ENCODE data around the gene SNAPC4.
A peak's percentile ranks its signal among the peaks of the same experiment; 100 is the strongest.
"Not testable (repeated sequence)": the region's sequence is repeated elsewhere in the genome, so short reads cannot be mapped to it uniquely, and the experiment has no call there.

The SNAPC4 gene

DNA sequence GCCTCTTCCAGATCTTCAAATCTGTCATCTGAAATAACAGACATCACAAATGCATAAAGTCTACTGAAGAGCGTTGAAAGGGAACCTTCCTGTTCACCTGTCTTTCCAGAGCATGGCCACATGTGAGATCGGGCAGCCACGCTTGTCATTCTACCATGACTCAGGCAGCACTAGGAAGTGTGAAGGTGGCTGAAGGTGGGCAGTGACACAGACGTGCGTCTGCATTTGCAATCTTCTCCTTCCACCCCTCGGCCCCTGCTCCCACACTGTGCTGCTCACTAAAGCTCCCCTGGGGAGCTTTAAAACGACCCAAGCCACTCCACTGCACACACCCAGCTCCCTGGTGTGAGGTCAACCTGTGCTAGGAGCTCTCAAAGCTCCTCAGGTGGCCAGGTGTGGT lies 7.9 kb upstream of the SNAPC4 start:
- DNase-seq (ENCODE audit: low read depth in 2 of 2) = no peak

DNA sequence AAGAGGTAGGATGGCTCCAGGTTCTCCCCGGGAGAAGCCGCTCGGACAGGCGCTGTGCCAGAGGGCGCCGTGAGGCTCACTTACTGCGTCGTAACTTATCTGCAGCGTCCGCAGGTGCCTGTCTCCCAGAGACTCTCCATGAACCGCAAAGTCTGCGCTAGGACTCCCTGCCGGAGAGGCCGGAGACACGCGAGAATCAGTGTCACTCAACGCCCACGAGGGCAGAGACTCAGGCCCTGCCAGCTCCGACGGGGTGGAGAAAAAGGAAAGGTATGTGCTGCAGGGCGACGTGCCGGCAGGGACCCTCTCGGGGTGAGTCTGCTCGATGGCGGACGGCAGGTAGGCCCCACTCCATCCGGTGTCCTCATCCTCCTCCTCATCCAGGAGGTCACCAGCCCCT lies 7.1 kb upstream of the SNAPC4 start:
- DNase-seq (ENCODE audit: low read depth in 2 of 2) = not testable (repeated sequence)

DNA sequence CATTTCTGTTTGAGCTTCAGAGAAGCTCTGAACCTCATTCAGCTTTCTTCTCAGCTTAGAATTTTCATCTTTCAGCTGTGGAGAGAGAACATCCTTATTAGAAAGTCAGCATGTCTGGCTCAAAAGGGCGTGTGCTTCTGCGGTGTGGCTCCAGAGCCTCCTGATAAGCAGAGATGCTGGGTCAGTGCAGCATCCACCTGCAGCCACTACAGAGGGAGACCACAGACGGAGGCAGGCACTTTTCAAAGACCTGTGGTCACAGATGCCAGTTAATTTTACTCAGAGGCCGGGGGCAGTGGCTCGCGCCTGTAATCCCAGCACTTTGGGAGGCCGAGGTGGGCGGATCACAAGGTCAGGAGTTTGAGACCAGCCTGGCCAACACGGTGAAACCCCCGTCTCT lies 5.9 kb upstream of the SNAPC4 start:
- DNase-seq (ENCODE audit: low read depth in 2 of 2) = not testable (repeated sequence)

- DNase-seq (ENCODE audit: low read depth in 2 of 2) = no peak
Measured at GRCh38 chr9:136405481-136405880, 5.5 kb upstream of the SNAPC4 start.

GRCh38 chr9:136404801-136405136 lies 4.8 kb upstream of the SNAPC4 start:
- DNase-seq (ENCODE audit: low read depth in 2 of 2) = no peak

DNA sequence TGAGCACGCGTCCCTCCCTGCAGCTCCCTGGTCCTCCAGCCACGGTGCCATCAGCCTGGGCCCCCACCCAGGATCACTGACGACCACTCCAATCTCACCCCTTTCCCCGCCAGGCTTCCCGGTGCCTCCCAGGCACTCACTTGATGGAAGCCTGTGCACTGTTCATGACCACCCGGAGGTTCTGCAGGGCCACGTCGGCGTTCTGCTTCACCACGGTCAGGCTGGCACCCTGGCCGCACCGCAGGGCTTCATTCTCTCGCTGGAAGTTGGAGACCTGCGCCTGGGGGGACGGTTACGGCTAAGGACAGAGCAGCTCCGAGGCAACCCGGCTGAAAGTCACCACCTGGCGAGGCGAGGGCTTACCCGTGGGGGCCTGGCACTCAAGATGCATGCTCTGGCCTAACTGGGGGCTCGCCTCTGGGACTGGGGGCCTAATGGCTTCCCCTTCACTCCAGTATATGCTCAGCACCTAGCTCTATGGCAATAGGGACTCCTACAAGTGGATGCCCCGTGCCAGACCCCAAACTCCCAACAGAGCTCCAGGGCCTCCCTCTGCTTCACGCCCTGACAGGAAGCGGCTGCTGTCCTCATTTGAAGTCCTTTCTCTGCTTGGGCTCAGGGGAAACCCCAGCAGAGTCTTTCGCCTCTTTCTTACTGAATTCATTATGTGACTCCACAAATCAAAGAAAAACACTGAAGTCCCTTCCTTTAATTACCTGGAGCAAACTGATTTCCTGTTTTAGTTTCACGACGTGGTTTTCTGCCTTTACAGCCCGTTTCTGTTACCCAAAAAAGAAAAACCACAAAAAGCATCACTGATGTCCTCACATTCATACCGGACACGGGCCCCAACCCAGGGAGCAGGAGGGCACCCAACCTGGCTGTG lies 4.2 kb upstream of the SNAPC4 start:
- peak in 1 of 2 donors; percentile 42 for DNase-seq (ENCODE audit: low read depth in 2 of 2)

GRCh38 chr9:136403538-136403914 lies 3.6 kb upstream of the SNAPC4 start:
- peak; percentile 61 to 67 for DNase-seq (ENCODE audit: low read depth in 2 of 2)

DNA sequence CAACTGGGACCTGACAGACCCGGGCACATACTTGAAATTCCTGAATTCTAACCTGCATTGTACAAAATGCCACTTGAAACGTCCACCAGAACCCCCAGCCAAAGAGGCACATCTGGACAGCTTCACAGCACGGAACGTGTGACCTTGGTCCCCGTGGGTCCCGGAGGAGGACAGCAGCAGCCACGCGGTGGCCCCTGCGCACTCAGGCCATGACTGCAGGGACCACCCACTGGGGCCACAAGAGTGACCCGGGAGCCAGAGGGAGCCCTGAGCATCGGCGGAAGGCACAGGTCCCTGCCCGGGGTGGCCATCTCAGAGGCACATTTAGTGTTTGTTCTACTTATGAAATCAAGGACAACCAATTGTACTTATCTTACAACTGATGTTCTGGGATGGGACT lies 2.1 kb upstream of the SNAPC4 start:
- DNase-seq (ENCODE audit: low read depth in 2 of 2) = no peak

GRCh38 chr9:136401173-136401922 lies 1.4 kb upstream of the SNAPC4 start:
- DNase-seq (ENCODE audit: low read depth in 2 of 2) = no peak

DNA sequence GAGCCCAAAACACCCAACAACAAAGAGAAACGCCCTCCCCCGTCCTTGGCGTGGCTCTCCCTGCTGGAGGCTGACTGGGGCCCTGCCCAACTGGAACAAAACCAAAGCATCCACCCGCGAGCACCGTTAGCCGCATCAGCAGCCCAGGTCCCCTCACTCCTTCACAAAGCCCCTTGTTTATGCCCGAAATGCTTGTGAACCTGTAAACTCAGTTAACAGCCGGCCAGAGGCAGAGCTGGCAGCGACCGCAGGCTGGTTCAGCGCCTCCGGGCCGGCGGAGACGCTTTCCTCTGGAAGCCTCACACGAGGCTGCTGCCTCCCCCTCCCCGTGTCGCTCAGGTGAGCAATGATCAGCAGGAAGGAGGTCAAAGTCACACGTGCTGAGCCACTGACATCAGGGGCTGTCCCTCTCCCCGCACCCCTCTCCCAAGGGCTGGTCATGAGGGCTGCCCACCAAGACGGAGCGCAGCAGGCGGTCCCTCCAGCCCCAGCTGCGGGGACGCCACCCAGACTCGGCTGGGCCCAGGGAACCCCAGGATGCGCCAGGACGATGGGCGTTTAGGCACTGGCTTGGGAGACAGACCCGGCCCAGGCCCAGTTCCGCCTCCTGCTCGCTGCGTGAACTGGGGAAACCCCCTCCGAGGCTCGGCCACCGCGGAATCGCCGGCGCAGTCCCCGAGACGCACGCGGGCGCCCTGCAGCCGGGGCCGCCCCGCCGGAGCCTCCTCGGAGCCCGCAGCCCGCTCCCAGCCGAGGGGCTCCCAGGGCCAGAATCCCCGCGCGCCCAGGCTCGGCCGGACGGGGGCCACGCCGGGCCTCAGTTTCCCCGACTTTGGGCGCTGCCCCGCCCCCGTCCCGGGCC lies 563 bp downstream of the SNAPC4 start:
- DNase-seq (ENCODE audit: low read depth in 2 of 2) = no peak

- no peak for DNase-seq (ENCODE audit: low read depth in 2 of 2)
Measured at GRCh38 chr9:136398286-136398685, 1.7 kb downstream of the SNAPC4 start.

DNA sequence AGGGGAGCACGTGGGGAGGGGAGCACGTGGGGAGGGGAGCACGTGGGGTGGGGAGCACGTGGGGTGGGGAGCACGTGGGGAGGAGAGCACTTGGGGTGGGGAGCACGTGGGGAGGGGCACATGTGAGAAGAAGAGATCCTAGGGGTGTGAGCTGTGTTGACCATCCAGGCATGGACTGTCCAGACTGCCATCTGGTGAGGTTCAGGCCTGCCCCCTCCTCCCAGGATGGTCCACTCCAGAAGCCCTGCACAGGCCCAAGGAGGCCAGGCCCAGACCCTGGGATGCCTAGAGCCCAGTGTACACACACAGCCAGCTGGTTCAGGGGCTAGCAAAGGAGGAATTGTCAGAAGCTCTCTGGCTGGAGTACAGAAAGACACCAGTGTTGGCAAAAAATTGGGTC lies 2.3 kb downstream of the SNAPC4 start:
- no peak for DNase-seq (ENCODE audit: low read depth in 2 of 2)

DNA sequence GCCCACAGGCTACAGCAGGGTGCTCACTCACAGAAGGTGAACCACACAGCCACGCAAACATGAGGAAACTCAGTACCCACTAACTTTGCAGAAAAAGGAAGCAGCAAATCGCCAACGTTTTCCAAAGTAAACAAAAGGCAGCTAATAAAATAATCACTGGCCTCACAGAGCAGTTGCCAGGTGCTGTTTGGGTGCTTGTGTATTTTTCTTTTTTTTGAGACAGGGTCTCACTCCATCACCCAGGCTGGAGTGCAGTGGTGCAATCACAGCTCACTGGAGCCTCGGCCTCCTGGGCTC lies 3.8 kb downstream of the SNAPC4 start:
- no peak for DNase-seq (ENCODE audit: low read depth in 2 of 2)

DNA sequence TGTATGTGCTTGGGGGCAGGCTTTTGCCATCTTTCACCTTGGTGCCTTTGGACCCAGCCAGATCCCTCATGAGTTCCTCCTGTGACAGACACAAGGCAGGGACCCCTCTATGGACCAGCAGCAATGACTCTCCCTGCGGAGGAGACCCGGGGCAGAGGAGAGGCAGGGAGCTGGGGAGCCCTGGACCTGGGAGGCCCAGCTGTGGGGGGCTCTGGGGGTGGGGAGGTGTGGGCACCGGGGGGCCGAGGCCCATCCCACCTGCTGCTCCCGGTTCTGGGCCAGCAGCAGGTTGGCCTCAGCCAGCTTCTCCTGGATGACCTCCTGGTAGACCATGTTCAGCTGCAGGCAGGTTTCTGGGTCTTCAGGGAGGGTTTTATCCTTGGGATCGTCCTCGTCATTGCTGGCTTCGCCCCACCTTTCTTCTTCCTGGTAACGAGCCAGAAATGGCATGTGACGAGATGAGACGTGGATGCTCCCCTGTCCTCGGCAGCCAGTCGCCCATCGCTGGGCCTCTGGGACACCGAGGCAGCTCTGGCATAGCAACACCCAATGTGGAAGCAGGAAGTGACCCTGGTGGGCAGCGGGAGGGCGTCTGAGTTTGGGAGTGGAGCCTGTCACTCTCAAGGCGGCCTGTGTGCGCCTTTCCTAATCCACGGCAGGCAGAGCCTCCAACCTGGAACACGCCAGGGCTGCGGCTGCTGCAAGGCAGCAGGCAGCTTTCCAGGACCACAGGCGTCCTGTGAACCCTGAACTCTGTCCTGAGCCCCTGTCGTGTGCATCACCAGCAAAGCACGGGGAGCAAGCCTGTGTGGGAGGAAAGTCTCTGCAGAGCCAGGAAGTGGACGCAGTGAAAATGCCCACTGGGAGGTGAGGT lies 4.4 kb downstream of the SNAPC4 start:
- DNase-seq (ENCODE audit: low read depth in 2 of 2) = no peak

GRCh38 chr9:136395020-136395340 lies 5.0 kb downstream of the SNAPC4 start:
- no peak for DNase-seq (ENCODE audit: low read depth in 2 of 2)

GRCh38 chr9:136394312-136395019 lies 5.5 kb downstream of the SNAPC4 start:
- DNase-seq (ENCODE audit: low read depth in 2 of 2) = no peak

GRCh38 chr9:136393531-136393930 lies 6.4 kb downstream of the SNAPC4 start:
- no peak for DNase-seq (ENCODE audit: low read depth in 2 of 2)

DNA sequence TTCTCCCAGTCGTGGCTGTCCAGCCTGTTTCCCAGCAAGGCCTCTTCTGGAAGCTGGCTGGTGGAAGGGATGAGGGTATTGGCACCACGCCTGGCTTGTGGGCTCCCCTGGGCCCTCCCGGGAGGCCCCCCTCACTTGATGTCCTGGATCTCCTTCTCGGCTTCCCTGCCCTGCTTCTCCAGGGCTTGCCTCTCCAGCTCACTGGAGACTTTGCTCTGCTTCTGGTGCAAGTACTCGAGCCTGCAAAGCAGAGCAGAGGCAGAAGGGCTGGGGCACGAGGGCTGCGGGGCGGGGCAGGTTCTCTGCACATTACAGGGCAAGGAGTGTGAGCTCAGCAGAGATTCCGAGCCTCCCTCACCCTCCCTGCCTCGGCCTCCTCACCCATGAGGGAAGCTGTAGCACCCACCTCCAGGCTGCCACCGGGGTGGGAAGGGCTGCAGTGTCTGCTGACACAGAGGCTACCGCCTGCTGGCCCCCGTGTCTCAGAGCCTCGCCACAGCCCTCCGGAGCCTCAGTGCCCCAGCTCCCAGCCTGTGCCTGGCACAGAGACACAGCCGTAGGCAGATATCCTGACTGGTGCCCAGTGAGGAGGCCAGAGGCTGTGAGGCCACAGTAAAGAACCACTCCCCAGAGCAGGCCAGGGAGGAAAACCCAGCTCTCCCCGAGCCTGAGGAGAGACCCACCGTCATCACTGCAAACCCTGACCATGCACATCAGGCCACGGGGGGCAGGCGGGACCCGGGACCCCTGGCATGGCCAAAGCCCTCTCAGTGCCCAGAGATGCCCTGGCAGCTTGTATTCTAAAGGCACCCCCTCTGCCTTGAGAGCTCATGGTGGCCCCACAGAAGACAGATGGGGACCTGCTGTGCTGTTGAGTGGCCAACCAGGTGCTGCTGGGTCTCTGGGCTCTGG lies 7.2 kb downstream of the SNAPC4 start:
- DNase-seq (ENCODE audit: low read depth in 2 of 2) = no peak

GRCh38 chr9:136391737-136392537 lies 8.0 kb downstream of the SNAPC4 start:
- no peak for DNase-seq (ENCODE audit: low read depth in 2 of 2)

All from stimulated activated CD4-positive, alpha-beta T cell treated with anti-CD3 and anti-CD28 coated beads, Interleukin-15, amount 100 ng/mL, for 48 hours (primary cell).